Measurements from ENCODE around the gene TNRC6A. TPM values are rescaled to one million over a fixed set of nuclear protein-coding genes. Genes with fewer than 3 reads are reported as not detected.
A peak's percentile ranks its signal among the peaks of the same experiment; 100 is the strongest.

Gene TNRC6A
- total RNA-seq, 1 experiment from 2014 or later: 41.6 TPM

- H3K36me3 Mint-ChIP-seq (ENCODE audit: insufficient read depth, unreplicated experiment): no peaks in the 10 kb centered on the region
- ChIA-PET CTCF (interaction anchor here (0.8 to 1.0 kb wide), 2 partner anchors 34 to 42 kb away, joined by 3 read pairs; no protein-coding TSS in a partner anchor), POLR2A (interaction anchor here (0.6 to 0.8 kb wide), 2 partner anchors 80 to 111 kb away, joined by 3 read pairs; no protein-coding TSS in a partner anchor)
- no peaks in the 10 kb centered on the region for H3K9me3 Mint-ChIP-seq (ENCODE audit: unreplicated experiment)
- TF ChIP-seq CTCF (IDR thresholded peaks at IDR 0.05; ENCODE audit: unreplicated experiment): peak; percentile 31
- no TSS peak for BruUV-seq (replicated peaks)
- no peaks in the 10 kb centered on the region for H3K27me3 Mint-ChIP-seq (ENCODE audit: insufficient read depth, unreplicated experiment)
- intact Hi-C loops (cut with micrococcal nuclease): loop anchor here (1.0 kb wide), 1 partner anchor 109 kb away; no protein-coding TSS in a partner anchor
- H3K4me1 Mint-ChIP-seq (ENCODE audit: insufficient read depth, unreplicated experiment): no peaks in the 10 kb centered on the region
- no peak overlapping the region for H3K4me3 Mint-ChIP-seq (ENCODE audit: unreplicated experiment)
- peak; percentile 45 for DNase-seq (ENCODE audit: unreplicated experiment)
- no peak overlapping the region for H3K27ac Mint-ChIP-seq (ENCODE audit: low read depth, unreplicated experiment)
These were observed 40.3 kb upstream of the TNRC6A start for GRCh38 chr16:24689128-24689527.

GRCh38 chr16:24692854-24693253 lies 36.6 kb upstream of the TNRC6A start:
- Mint-ChIP-seq H3K36me3 (ENCODE audit: insufficient read depth, unreplicated experiment) (no peaks in the 10 kb centered on the region), H3K27ac (ENCODE audit: low read depth, unreplicated experiment) (no peak overlapping the region), H3K4me1 (ENCODE audit: insufficient read depth, unreplicated experiment) (no peaks in the 10 kb centered on the region), H3K9me3 (ENCODE audit: unreplicated experiment) (no peaks in the 10 kb centered on the region), H3K27me3 (ENCODE audit: insufficient read depth, unreplicated experiment) (no peaks in the 10 kb centered on the region), H3K4me3 (ENCODE audit: unreplicated experiment) (no peak overlapping the region)
- intact Hi-C loops (cut with micrococcal nuclease): no loop called here
- BruUV-seq (replicated peaks): no TSS peak
- TF ChIP-seq CTCF (IDR thresholded peaks at IDR 0.05; ENCODE audit: unreplicated experiment): no peak
- ChIA-PET POLR2A (no interaction called here), CTCF (interaction anchor here (0.6 to 0.7 kb wide), 2 partner anchors 39 to 256 kb away, joined by 3 to 5 read pairs; no protein-coding TSS in a partner anchor)
- DNase-seq (ENCODE audit: unreplicated experiment): no peak

- CTCF ChIA-PET: interaction anchor here (0.6 to 0.9 kb wide), 2 partner anchors 26 to 187 kb away, joined by 3 read pairs; no protein-coding TSS in a partner anchor
- Mint-ChIP-seq H3K4me1 (ENCODE audit: insufficient read depth, unreplicated experiment) (peaks cover 5% of the 10 kb centered on the region), H3K36me3 (ENCODE audit: insufficient read depth, unreplicated experiment) (no peaks in the 10 kb centered on the region), H3K9me3 (ENCODE audit: unreplicated experiment) (no peaks in the 10 kb centered on the region), H3K27me3 (ENCODE audit: insufficient read depth, unreplicated experiment) (no peaks in the 10 kb centered on the region), H3K27ac (ENCODE audit: low read depth, unreplicated experiment) (no peak overlapping the region), H3K4me3 (ENCODE audit: unreplicated experiment) (no peak overlapping the region)
- BruUV-seq (replicated peaks): no TSS peak
- intact Hi-C loops (cut with micrococcal nuclease): no loop called here
- no peak for DNase-seq (ENCODE audit: unreplicated experiment)
- POLR2A ChIA-PET: interaction anchor here (0.7 to 1.1 kb wide), 2 partner anchors 8 to 34 kb away, joined by 3 to 4 read pairs; no protein-coding TSS in a partner anchor
- no peak for TF ChIP-seq CTCF (IDR thresholded peaks at IDR 0.05; ENCODE audit: unreplicated experiment)
These were observed 34.5 kb upstream of the TNRC6A start for GRCh38 chr16:24694931-24695330.

GRCh38 chr16:24696699-24697098 lies 32.8 kb upstream of the TNRC6A start:
- no peak for DNase-seq (ENCODE audit: unreplicated experiment)
- Mint-ChIP-seq H3K27ac (ENCODE audit: low read depth, unreplicated experiment) (no peak overlapping the region), H3K4me1 (ENCODE audit: insufficient read depth, unreplicated experiment) (peaks cover 18% of the 10 kb centered on the region), H3K27me3 (ENCODE audit: insufficient read depth, unreplicated experiment) (no peaks in the 10 kb centered on the region), H3K36me3 (ENCODE audit: insufficient read depth, unreplicated experiment) (no peaks in the 10 kb centered on the region), H3K4me3 (ENCODE audit: unreplicated experiment) (no peak overlapping the region), H3K9me3 (ENCODE audit: unreplicated experiment) (no peaks in the 10 kb centered on the region)
- no TSS peak for BruUV-seq (replicated peaks)
- ChIA-PET POLR2A (no interaction called here), CTCF (interaction anchor here (0.6 to 0.9 kb wide), 2 partner anchors 12 to 182 kb away, joined by 3 to 5 read pairs; no protein-coding TSS in a partner anchor)
- no peak for TF ChIP-seq CTCF (IDR thresholded peaks at IDR 0.05; ENCODE audit: unreplicated experiment)
- intact Hi-C loops (cut with micrococcal nuclease): no loop called here

All from MCF 10A (cell line).